HUES64 (cell line): Measurements from ENCODE around the gene TLK2.

Experiments
- H3K27ac ChIP-seq: 2 replicates; pipeline ENCODE4 v1.7.0; 2013; ENCODE audit warnings: low read depth, low read length, inconsistent platforms
- H3K27me3 ChIP-seq: 2 replicates; pipeline ENCODE4 v1.6.1; 2013; ENCODE audit warnings: mild to moderate bottlenecking, low read length; ENCODE audit not compliant: insufficient read depth
- H3K36me3 ChIP-seq: 2 replicates; pipeline ENCODE4 v1.6.1; 2013; ENCODE audit warnings: mild to moderate bottlenecking, low read length; ENCODE audit not compliant: insufficient read depth
- H3K4me1 ChIP-seq: 2 replicates; pipeline ENCODE4 v1.6.1; 2013; ENCODE audit warnings: mild to moderate bottlenecking, low read length, moderate library complexity; ENCODE audit not compliant: insufficient read depth
- H3K4me3 ChIP-seq: 2 replicates; pipeline ENCODE4 v1.5.1; 2013; ENCODE audit warnings: mild to moderate bottlenecking, low read length, moderate library complexity
- H3K9ac ChIP-seq: 2 replicates; pipeline ENCODE4 v1.6.1; 2013; ENCODE audit warnings: mild to moderate bottlenecking, low read depth, low read length
- H3K9me3 ChIP-seq: 2 replicates; pipeline ENCODE4 v1.6.1; 2013; ENCODE audit warnings: low read depth, low read length; ENCODE audit not compliant: insufficient read depth
- WGBS: fragments of 150-250, 120-280 bp; methylation state at CpG from one replicate; pipeline ENCODE4 v1.1.7; 2013; ENCODE audit warnings: missing lambda C conversion rate; 5-methylcytosine and 5-hydroxymethylcytosine counted together

The TLK2 gene

DNA sequence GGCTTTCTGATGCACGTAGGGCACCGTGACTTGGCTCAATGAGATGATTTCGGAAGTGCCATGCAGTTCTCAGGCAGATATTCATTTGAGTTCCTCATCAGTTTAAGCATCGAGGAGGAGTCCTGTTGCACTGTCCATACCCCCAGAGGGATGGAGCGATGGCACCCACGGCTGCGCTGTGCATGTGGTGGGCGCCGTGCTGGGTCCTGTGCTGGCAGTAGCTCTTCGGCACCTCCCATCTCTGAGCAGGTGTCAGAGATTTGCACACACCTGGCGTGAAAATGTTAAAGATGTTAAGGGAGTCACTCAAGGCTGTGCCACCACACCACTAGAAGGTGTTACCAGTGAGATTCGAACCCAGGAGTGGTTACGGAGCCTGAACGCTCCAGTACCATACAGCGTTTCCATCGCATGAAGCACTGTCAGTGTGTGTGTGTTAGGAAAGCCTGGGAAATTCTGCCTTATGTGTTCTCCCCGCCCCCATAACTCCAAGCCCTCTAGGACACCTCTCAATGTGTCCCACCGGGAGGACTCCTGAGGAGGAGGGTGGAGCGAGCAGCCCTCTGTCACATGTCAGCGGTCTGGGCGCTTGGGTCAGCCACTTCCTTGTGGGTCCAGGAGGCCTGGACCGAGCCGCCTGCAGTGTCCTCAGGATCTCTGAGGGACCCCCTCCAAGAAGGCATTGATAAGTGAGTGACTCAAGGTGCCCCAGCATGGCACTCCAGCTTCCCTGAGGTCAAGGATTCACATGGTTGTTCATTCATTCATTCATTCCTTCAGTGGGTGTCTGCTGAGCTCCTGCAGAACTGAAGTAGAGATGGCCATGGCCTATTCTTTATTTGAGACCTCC lies 152.7 kb downstream of the TLK2 start:
- Histone ChIP-seq H3K36me3 (no peaks in the 10 kb centered on the region), H3K4me3 (no peak overlapping the region), H3K4me1 (peaks cover 35% of the 10 kb centered on the region), H3K27ac (no peak overlapping the region), H3K27me3 (no peaks in the 10 kb centered on the region), H3K9me3 (no peaks in the 10 kb centered on the region), H3K9ac (no peak overlapping the region)
- WGBS: 94% methylated on average over 23 of the region's 23 CpGs

DNA sequence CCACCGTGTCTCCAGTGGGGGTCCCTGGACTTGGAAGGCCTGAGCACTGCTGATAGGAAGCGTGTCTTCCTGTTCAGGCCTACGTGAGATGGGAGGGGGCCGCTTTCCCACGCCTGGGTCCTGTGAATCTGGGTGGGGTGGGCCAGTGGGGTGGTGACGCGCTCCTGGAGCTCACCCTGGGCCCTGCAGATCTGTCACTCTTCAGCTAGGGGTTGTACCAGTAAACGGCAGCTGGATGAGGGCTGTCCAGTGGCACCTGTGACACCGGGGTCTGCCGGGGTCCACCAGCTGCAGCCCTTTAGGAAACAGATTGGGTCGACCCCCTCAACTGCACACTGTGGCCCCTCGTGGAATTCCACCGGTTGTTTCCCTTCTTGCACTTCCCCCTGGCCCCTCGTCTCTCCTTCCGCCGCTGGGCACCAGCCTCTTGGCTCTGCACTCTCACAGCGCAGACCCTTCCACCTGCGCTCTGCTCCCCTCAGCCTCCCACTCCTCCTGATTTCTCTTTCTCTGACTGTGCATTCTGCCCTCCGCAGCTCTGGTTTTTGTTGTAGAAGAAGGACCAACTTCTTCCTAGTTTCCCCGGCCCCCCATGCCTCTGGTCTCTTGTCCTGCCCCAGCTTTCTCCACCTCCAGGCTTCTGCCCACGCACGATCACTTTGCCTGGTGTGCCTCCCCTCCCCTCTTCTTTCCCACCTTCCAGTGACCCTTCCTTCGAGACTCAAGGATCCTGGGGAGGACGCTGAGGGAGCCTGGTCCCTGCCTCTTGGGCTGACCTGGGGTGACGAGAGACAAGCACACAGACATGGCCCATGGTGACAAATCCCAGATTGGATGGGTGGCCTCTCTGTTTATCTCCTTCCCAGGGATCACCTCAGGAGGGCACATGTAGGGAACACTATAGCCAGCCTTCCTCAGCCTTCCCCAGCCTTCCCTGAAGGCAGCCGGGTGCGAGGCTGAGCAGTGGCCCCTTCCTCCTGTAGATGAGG lies 153.6 kb downstream of the TLK2 start:
- no peak overlapping the region for H3K4me3 ChIP-seq
- H3K27ac ChIP-seq: no peak overlapping the region
- H3K4me1 ChIP-seq: peaks cover 32% of the 10 kb centered on the region
- 85% methylated on average over 27 of the region's 27 CpGs for WGBS
- no peaks in the 10 kb centered on the region for H3K36me3 ChIP-seq
- no peak overlapping the region for H3K9ac ChIP-seq
- H3K27me3 ChIP-seq: no peaks in the 10 kb centered on the region
- H3K9me3 ChIP-seq: no peaks in the 10 kb centered on the region

DNA sequence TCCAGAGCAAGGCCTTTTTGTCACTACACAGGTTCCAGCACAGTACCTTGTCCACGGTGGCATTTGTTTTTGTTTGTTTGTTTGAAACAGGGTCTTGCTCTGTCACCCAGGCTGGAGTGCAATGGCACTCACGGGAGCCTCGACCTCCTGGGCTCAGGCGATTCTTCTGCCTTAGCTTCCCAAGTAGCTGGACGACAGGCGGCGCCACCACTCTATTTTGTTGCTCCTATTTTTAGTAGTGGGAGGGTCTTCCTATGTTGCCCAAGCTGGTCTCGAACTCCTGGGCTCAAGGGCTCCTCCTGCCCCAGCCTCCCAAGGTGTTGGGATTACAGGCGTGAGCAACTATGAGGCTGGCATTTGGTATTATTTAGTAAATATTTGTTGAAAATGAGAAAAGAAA lies 159.2 kb downstream of the TLK2 start:
- no peak overlapping the region for H3K9ac ChIP-seq
- no peak overlapping the region for H3K4me3 ChIP-seq
- H3K27me3 ChIP-seq: no peaks in the 10 kb centered on the region
- peaks cover 6% of the 10 kb centered on the region for H3K4me1 ChIP-seq
- no peaks in the 10 kb centered on the region for H3K9me3 ChIP-seq
- no peaks in the 10 kb centered on the region for H3K36me3 ChIP-seq
- H3K27ac ChIP-seq: no peak overlapping the region
- 68% methylated on average over 9 of the region's 9 CpGs for WGBS

DNA sequence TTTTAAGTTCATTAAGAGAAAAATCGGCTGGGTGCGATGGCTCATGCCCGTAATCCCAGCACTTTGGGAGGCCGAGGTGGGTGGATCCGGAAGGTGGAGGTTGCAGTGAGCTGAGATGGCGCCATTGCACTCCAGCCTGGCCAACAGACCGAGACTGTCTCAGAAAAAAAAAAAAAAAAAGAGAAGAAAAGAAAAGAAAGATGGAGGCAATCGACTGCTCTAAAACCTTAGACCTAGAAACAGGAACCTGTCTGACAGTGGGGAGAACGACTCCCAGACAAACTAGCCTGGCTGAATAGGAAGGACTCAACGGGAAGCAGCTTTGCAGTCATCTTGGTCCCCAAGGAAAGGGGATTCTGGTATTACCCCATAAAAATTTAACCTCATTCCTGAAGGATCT lies 162.5 kb downstream of the TLK2 start:
- Histone ChIP-seq H3K4me3 (no peak overlapping the region), H3K4me1 (peaks cover 5% of the 10 kb centered on the region; the same call in 1 of the 2 replicates), H3K36me3 (no peaks in the 10 kb centered on the region), H3K9ac (no peak overlapping the region), H3K27me3 (no peaks in the 10 kb centered on the region), H3K9me3 (no peaks in the 10 kb centered on the region), H3K27ac (no peak overlapping the region)
- 93% methylated on average over 10 of the region's 10 CpGs for WGBS

DNA sequence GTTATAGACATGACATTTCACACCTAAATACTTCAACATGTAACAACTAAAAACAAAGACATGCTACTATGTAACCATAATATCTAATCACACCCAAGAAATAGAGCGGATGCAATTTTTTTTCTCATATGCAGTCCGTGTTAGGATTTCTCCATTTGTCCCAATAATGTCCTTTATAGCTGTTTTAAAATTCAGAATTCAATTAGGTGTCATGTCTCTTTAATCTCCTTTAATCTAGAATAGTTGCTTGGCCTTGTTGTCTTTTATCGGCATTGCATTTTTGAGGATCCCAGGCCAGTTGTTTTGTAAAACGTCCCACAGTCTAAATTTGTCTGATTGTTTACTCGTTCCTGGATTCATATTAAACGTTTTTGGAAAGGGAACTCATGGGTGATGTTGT lies 163.3 kb downstream of the TLK2 start:
- Histone ChIP-seq H3K4me3 (no peak overlapping the region), H3K4me1 (peaks cover 5% of the 10 kb centered on the region; the same call in 1 of the 2 replicates), H3K36me3 (no peaks in the 10 kb centered on the region), H3K27ac (no peak overlapping the region), H3K9ac (no peak overlapping the region), H3K9me3 (no peaks in the 10 kb centered on the region), H3K27me3 (no peaks in the 10 kb centered on the region)
- WGBS: 86% methylated on average over 6 of the region's 6 CpGs

DNA sequence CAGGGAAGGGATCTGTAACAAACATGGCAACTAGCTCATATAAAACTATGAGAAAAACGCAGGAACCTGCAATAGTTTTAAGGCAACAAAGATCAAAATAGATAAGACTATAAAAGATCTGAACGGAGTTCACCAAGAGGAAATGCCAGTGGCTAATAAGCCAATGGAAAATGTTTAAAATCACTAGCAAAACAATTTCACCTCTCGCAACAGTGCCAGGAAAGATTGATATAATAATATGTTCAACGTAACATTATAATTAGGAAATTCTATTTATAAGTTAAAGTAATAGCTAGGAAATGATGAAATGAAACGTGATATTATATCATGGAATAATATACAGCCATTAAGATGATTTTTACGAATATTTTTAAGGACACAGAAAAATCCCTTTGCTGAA lies 164.9 kb downstream of the TLK2 start:
- 98% methylated on average over 4 of the region's 6 CpGs for WGBS
- Histone ChIP-seq H3K36me3 (no peaks in the 10 kb centered on the region), H3K27me3 (no peaks in the 10 kb centered on the region), H3K4me3 (no peak overlapping the region), H3K9me3 (no peaks in the 10 kb centered on the region), H3K4me1 (peaks cover 5% of the 10 kb centered on the region; the same call in 1 of the 2 replicates), H3K9ac (no peak overlapping the region), H3K27ac (no peak overlapping the region)

DNA sequence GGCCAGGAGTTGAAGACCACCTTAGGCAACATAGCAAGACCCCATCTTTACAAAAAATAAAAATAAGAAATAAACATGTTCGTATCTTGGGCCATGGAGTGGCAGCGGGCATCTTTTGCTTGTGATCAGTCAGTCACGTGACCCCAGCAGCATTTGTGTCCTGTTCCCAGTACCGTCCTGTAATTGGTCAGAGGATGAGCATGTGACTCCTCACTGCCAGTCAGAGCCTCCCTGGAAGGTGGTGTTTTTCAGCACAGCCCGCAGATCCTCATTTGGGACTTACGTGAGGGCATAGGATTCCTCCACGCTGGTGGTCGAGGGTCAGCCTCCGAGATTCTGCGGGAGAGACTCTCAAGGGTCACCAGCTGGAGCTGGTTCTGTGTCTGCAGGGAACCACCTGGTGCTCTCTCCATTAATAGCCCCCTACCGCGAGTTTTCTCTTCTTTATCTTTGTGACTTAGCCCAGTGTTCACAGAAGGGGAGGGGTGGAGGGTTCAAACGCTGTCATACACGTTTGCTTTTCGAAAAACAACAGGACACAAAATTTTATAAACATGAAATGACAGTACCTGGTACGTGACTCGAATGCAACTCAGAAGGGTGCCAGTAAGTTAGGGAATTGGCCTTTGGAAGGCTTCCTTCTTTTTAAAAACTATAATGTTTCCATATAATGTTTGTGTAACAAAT lies 166.0 kb downstream of the TLK2 start:
- no peak overlapping the region for H3K4me3 ChIP-seq
- H3K27me3 ChIP-seq: no peaks in the 10 kb centered on the region
- 57% methylated on average over 17 of the region's 17 CpGs for WGBS
- no peaks in the 10 kb centered on the region for H3K9me3 ChIP-seq
- no peak overlapping the region; the same call in 1 of the 2 replicates for H3K27ac ChIP-seq
- no peak overlapping the region for H3K9ac ChIP-seq
- H3K36me3 ChIP-seq: no peaks in the 10 kb centered on the region
- peaks cover 5% of the 10 kb centered on the region; the same call in 1 of the 2 replicates for H3K4me1 ChIP-seq

DNA sequence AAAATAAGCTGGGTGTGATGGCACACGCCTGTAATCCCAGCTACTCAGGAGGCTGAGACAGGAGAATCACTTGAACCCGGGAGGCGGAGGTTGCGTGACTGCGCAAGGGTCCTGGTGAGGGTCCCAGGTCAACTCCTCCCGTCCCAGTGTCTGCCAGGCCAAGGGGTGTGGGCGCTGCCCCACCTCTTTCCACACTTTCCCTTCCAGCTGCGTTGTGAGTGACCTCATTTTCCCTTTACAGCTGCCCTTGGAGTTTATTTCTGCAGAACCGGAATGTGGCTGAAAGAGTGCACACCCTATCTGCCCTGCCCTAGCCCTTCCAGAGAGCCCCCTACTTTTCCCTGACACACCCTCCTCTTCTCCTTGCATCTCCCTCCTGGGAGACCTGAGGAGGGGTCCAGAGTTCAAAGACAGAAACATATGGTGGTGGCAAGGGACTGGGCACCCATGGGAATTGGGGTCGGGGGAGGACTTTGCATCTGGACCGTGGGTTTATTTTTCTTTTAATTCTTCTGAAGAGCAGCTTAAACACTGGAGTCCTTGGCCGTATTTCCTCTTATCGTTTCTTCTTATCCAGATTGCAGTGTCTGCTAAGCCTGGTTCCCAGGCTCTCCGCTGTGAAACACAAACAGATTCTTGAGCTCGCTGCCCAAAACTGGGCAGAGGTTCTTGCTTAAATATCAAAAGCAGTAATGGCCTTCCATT lies 169.8 kb downstream of the TLK2 start:
- H3K4me1 ChIP-seq: peaks cover 11% of the 10 kb centered on the region
- H3K27ac ChIP-seq: no peak overlapping the region; the same call in 1 of the 2 replicates
- WGBS: 87% methylated on average over 15 of the region's 15 CpGs
- no peak overlapping the region for H3K4me3 ChIP-seq
- no peaks in the 10 kb centered on the region for H3K36me3 ChIP-seq
- no peak overlapping the region for H3K9ac ChIP-seq
- no peaks in the 10 kb centered on the region for H3K9me3 ChIP-seq
- H3K27me3 ChIP-seq: peaks cover 9% of the 10 kb centered on the region; the same call in 1 of the 2 replicates

DNA sequence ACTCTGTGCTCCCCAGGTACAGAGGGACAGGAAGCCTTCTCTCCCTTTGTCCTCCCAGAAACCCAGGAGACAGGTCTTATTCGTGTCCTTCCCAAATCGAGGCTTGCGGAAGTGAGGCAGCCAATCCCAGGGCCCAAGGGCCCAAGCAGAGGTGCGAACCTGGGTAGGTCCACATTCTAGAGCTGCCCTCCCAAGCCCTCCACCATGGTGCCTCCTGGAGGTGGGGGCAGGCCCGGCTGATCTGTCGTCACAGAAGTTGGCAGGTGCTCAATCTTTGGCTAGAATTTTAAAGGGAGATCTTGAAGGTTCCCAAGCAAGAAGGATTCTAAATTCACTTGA lies 170.3 kb downstream of the TLK2 start:
- 72% methylated on average over 6 of the region's 6 CpGs for WGBS
- no peak overlapping the region; the same call in 1 of the 2 replicates for H3K27ac ChIP-seq

DNA sequence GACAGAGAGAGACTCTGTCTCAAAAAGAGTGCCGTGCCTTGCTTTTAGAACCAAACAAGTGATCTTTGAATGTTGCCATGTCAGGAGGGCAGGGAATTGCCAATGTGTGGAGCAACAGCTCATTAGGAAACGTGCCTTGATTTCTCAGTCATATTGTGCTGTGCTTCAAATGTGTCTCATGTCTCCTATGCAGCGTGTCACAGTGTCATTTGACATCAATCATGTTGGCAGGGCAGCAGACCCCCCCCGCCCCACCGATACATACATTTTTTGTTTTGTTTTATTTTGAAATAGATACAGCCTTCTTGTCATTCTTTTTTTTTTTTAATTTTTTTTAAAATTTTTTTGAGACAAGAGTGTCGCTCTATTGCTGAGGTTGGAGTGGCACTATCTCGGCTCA lies 170.9 kb downstream of the TLK2 start:
- Histone ChIP-seq H3K27ac (no peak overlapping the region), H3K9ac (no peak overlapping the region), H3K27me3 (peaks cover 9% of the 10 kb centered on the region; the same call in 1 of the 2 replicates), H3K9me3 (no peaks in the 10 kb centered on the region), H3K36me3 (peaks cover 2% of the 10 kb centered on the region; the same call in 1 of the 2 replicates), H3K4me1 (peaks cover 16% of the 10 kb centered on the region), H3K4me3 (no peak overlapping the region)
- WGBS: 98% methylated on average over 5 of the region's 7 CpGs

More for the DNA sequence above, 170.3 kb downstream of the TLK2 start:
- H3K4me1 ChIP-seq: peaks cover 16% of the 10 kb centered on the region
- H3K36me3 ChIP-seq: no peaks in the 10 kb centered on the region
- H3K27me3 ChIP-seq: peaks cover 9% of the 10 kb centered on the region; the same call in 1 of the 2 replicates
- H3K9me3 ChIP-seq: no peaks in the 10 kb centered on the region
- no peak overlapping the region for H3K4me3 ChIP-seq
- H3K9ac ChIP-seq: no peak overlapping the region
